Measurements from ENCODE around the gene NDC1.

Gene NDC1

DNA sequence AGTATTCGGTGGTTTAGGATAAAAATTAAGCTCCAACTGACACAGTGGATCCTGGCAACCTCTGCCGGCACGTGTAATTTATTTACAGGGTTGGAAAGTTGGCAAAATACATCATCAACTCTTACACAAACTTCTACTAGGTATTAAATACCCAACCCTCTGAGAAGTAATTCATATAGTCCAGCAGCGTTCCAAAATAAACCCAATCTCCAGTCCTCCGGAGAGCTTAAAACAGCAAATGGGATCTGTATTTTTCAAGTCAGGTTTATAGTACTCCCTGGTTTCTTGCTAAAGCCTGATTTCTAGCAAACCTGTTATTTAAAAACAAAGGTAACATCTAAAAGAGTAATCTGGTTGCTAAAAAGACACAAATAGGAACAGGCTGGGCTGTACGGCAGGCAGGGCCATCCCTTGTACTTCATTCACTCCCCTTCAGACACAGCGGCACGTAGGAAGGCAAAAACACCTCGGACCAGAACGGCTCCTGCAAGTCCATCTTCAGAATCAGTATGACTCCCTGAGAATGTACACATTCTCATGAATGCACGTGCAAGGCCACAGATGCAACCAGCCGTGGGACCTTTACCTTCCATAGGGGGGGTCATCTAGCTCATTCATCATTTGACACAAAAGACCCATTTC lies 107.8 kb downstream of the NDC1 start:
- DNase-seq: no peak

DNA sequence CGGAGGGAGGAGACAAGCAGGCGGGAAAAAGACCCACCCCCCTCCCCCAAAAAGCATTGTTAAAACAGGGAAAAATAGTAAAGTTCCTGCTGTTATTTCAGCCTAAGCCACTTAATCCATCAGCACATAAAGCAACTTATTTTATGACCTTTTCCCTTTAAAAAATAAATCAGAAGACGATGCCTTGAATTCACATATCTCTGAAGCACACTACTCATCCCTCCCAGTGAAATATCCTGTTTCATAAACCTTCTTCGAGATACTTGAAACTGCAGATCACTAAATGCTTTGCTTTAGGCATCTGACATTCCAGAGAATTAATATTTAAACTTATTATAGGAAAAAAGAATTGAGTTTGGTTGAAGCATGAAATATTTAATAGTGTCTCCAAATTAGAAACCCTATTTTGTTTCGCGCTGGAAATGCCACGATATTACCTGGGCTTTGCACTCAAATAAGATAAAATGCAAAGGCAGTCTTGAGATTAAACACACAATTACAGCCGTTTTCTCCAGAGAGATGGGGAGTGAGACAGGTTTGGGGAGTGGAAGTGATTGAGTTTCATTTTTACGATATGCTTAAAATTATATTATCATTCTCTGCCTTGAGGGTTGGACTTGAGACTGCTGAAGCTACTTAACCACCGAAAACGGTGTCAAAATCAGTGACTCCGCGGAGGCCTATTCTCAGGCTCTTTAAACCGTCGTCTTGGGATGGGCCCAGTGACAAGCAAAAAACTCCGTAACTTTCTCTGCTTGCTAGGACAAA lies 108.5 kb downstream of the NDC1 start:
- no peak for DNase-seq

DNA sequence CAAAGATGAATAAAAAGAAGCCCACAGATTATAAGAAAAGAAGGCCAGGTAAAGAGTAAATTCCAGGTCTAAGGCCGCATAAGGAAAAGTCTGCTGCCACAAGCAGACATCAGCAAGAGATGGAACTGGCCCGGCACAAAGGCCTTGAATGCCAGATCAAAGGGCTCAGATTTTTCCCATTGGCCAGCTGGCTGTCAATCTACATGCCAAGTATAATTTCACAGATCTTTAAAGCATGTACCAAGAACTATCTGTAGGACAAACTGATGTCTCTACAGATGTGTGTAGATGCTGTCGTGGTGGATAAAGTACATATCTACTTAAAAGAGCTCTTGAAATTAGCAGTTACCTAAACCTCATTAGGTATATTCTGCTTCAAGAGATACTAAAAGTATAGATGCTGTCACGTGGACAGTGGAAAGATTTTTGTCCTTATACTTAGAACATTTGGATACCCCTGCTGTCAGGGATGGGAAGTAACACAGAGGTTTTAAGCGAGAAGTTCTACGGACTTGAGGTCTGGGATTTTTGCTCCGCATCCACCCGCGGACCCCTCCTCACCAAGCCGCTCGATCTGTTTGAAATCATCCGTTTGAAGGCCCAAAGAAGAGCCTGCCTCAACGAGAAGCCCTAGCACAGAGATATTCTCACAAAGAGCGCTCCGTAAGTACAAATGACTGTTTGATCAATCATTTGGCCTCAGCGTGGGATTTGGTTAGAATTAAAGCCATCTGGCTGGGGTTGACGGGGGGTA lies 109.2 kb downstream of the NDC1 start:
- no peak for DNase-seq

DNA sequence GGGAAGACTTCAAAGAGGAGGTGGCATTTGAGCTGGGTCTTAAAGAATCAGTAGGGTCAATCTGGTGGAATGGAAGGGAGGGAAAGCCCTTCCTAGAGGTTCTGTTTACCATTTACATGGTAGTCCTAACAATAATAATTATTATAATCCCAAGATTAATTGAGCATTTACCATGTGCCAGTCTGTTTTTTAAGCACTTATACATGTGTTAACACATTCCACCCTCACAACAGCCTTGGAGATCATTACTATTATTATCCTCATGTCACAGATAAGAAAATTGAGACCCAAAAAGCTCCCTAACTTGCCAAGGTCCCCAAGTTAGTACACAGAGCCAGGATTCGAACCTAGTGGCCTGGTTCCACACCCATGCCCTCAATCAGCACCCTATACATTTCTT lies 109.9 kb downstream of the NDC1 start:
- no peak for DNase-seq

DNA sequence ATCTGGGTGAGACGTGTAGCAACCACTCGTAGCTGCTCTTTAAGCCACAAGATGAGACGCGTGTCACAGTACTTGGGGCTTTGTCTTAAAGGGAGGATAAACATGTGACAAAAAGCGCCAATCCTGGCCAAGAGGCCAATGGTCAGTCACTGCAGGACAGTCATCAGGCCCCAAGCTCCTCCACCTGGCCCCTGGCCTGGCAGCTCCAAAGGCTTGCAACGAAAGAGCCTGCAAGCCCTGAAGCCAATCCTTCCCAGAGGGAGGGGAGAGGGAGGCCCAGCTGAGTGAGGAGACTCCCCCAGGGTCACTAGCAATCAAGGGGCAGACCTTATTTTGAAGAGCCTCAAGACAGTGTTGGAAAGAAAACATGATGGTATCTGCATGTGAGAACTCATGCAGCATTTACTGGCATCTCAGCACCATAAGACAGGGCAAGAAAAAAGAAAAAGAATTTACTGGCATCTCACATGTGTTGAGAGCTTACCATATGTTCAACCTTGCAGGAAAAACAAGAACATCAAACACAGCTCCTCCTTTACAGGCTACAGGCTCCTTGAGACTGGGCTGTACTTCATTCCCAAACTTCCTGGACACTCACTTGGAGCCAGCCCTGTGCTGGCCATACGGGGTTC lies 110.5 kb downstream of the NDC1 start:
- DNase-seq: no peak

DNA sequence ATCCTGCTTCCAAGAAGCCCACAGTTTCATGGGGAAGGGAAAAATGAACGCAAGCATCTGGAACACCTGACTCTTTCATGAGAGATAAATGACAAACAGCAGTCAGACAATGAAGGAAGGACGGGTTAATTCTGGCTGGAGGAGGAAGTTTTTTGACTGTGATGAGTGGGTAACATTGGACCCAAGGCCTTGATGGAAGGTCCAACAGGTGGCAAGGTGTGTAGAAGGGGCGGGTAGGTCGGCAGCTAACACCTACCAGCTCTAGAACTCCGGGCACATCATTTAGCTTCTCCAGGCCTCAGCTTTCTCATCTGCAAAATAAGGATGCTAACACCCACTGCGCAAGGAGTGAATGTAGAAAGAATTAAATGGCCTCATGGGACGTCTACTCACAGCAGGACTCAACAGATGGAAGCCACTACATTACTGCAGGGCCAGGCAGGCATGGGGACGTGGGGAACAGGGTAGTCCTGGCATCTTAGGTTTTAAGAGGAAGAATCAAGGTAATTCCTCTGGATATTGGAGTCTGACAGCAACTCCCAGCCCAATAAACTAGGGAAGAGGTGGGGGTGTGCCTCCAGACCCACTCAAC lies 112.0 kb downstream of the NDC1 start:
- no peak for DNase-seq

DNA sequence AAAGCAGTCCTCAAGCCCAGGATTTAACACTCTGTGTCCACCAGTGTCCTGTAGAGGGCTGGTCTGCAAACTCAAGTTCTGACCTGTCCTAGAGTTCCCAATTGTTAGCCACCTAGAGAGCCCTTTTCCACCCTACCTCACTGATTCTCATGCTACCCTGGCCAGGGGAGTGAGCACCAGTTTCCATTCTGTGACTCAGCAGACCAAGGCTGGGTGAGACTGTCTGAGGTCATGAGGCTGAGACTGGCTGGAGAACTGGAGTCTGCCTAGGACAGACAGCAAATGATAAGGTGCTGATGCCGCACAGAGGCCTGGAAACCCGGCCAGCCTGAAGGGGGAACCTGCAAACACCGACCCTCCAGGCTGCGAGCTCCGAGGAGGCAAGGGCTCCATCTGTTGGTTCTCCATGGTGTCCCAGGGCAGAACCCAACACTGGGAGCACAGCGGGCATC lies 112.8 kb downstream of the NDC1 start:
- no peak for DNase-seq

DNA sequence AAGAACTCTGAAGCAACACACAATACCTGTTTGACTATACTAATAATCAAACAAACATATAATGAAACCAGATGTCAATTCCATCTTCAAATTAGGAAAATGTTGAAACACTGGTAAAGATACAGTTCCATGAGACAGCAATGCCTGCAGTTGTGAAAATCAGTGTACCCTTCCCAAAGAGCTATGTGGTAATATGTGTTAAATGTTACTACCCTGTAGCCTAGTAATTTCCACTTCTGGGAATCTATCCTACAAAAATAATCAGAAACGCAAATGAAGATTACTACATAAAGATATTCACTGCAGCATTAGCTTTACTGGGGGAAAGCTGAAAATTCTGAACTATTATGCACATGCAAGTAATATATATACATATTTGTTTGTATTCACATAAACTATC lies 116.1 kb downstream of the NDC1 start:
- no peak for DNase-seq

DNA sequence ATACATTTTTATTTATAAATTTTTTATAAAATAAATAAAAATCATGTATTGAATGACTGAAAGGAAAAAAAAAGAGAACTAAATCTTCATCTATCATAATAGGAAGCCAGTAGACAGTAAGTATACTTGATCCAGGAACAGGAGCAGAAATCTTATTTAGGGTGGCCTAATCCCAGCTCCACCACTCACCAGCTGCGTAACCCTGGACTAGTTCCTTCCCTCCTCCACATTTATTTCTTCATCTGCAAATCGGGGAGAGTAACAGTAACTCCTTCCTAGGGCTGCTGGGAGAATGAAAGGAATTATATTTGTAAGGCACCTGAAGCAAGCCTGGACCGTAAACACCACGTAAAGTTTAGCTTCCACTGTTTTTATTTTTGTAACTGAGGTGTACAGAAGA lies 117.0 kb downstream of the NDC1 start:
- no peak for DNase-seq

DNA sequence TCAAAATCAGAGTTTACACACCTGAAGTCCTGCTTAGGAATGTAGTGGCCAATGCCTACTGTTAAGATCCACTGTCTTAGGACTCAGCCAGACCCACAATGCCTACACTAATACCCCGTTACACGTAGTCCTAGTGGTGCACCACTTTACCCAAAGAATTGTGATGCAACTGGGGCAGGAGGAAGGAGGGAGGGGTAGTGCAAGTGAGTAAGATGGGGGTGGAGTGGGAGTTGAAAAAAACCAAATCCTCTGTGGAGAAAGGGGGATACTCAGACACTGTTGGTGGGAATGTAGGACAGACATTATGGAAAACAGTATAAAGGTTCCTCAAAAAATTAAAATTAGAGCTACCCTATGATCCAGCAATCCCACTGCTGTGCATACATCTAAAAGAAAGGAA lies 118.6 kb downstream of the NDC1 start:
- no peak for DNase-seq

DNA sequence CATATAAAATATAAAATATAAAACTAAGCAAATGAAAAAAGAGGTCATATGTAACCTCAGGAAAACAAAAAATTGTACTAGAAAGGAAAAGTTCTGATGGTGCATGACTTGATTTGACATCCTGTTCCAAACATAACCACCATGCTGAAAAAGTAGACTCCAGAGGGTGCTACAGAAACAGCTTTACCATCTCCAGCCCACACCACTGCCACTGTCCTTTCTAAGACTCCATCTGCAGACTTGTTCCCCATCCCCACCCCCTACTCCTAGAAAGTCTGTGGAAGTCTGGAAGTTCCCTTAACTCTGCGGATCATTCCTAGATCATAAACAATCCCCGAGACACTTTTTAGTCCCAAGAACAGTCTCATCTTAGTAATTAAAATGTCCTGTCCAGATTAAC lies 119.7 kb downstream of the NDC1 start:
- DNase-seq: no peak

DNA sequence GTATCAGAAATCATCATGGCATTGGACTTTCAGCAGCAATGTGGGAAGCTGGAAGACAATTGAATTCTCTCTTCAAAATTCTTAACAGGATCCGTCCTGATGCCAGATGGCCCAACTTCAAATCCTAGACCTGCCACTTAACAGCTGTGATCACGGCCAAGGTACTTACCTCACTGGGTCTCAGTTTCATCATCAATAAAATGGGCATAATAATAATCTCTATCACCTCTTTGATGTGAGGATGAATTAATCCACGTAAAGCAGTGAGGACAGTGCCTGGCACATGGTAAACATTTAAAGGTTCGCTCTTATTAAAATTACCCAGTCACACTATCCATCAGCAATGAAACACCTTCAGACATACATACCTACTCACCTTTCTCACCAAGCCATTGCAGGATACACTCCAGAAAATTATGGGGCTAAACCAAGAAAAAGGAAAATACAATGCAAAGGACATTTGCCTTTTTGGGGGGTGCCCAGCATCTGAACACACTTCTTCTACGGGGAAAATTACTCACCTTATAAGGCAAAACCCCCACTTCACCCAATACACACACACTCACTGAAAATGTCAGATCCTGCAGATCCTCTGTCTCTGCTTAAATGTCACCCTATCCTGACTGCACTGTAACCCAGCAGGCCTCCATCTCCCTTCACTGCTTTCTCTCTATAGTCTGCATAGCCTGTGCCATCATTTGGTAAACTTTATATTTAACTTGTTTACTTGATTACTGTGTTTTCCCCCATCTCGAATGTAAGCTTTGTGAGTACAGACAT lies 120.9 kb downstream of the NDC1 start:
- DNase-seq: no peak

DNA sequence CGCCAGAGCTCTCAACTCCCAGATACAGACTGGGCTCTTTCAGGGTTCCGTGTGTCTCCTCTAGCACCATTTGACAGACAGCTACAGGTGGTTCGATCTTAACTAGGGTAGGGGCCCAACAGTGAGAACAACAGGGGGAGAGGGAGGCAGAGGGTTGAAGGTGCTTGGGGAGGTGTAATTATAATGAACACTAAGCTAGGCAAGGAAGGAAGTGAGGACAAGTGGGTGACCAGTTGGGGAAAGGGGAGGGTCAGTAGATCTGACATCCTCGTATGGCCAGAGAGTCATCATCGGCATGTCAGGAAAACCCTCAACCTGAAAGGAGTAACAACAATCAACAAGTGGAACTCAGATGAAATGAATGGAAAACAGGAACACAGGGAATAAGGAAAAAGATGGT lies 121.9 kb downstream of the NDC1 start:
- no peak for DNase-seq

DNA sequence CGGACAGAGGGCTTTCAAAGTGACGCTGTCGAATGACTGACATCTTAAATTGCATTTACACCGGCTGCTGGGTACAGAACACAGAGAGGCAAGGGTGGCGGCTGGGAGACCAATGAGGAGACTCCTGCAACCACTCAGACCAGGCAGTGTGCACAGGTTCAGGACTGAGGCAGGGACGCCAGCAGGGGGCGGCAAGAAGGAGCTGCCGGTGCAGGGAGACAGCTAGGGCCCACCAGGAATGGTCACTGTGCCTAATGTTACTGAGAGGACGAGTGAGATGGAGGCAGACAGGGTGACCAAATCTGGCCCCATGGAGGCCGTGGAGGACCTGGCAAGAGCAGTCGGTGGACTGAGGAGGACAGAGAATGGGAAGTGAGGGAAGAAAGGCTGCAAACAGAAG lies 122.6 kb downstream of the NDC1 start:
- no peak for DNase-seq

All from T-helper 2 cell (primary cell).